Measurements from ENCODE around the gene GPX3.

GPX3 gene

DNA sequence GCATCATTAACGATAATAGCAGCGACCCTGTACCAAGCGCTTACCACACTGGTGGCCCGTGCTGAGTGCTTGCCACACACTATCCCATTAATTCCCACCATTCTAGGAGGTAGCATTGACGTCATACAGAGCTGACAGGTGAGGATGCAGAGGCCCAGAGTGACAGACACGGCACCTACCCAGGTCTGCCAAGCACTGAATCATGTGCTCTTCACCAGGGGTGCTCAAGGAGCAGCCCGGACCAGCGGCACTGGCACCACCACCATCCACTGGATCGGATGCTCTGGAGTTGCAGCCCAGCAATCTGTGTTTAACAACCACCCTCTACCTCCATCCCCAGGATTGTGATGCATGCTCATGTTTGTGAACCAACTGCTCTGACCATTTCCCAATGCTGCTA, 57.0 kb downstream of the GPX3 start:
- WGBS (ENCODE audit: insufficient coverage, insufficient read length), result no CpG with 5 or more reads among the region's 9 CpGs
- no peaks in the 10 kb centered on the region for H3K27me3 ChIP-seq (ENCODE audit: control insufficient read depth, insufficient read depth, low read length)
- no peak overlapping the region for H3K27ac ChIP-seq (ENCODE audit: low read length)
- peaks cover 2% of the 10 kb centered on the region for H3K4me1 ChIP-seq (ENCODE audit: control insufficient read depth, insufficient read depth, low read length)
- no peak for DNase-seq (ENCODE audit: low read depth, low spot score)
- no peaks in the 10 kb centered on the region for H3K9me3 ChIP-seq (ENCODE audit: control insufficient read depth, insufficient read depth, low read length)
- H3K4me3 ChIP-seq (ENCODE audit: low read length), result no peak overlapping the region
- no peaks in the 10 kb centered on the region for H3K36me3 ChIP-seq (ENCODE audit: control insufficient read depth, insufficient read depth, low read length)

DNA sequence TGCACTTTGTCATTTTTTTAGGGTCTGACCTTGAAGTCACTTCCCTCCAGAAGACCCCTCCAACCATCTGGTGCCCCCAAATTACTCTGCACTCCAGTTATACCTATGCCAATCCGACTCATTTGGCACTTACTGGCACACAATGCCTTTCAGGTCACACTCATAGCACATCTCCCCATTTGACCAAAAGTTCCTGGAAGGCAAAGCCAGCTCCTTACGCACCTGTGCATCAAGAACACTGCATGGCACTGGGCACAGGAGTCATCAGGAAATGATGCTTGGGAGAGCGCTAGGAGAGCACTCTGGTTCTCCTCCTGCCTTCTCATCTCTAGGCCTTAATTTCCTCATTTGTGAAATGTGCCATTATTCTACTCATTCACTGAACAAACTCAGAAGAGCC, 57.6 kb downstream of the GPX3 start:
- no peaks in the 10 kb centered on the region for H3K27me3 ChIP-seq (ENCODE audit: control insufficient read depth, insufficient read depth, low read length)
- WGBS (ENCODE audit: insufficient coverage, insufficient read length), result no CpG with 5 or more reads among the region's 3 CpGs
- H3K9me3 ChIP-seq (ENCODE audit: control insufficient read depth, insufficient read depth, low read length), result no peaks in the 10 kb centered on the region
- no peak overlapping the region for H3K4me3 ChIP-seq (ENCODE audit: low read length)
- DNase-seq (ENCODE audit: low read depth, low spot score), result no peak
- H3K36me3 ChIP-seq (ENCODE audit: control insufficient read depth, insufficient read depth, low read length), result no peaks in the 10 kb centered on the region
- H3K27ac ChIP-seq (ENCODE audit: low read length), result no peak overlapping the region
- H3K4me1 ChIP-seq (ENCODE audit: control insufficient read depth, insufficient read depth, low read length), result peaks cover 2% of the 10 kb centered on the region
